GM18520 (cell line): ENCODE results near the gene UCHL5.
A peak's percentile ranks its signal among the peaks of the same experiment; 100 is the strongest.
"Not testable (repeated sequence)": the region's sequence is repeated elsewhere in the genome, so short reads cannot be mapped to it uniquely, and the experiment has no call there.

Experiments used
- ATAC-seq: cut with Tn5 transposase; IDR thresholded peaks from one replicate; pipeline ENCODE4 v1.9.1; 2021; ENCODE audit not compliant: unreplicated experiment

Gene UCHL5

DNA sequence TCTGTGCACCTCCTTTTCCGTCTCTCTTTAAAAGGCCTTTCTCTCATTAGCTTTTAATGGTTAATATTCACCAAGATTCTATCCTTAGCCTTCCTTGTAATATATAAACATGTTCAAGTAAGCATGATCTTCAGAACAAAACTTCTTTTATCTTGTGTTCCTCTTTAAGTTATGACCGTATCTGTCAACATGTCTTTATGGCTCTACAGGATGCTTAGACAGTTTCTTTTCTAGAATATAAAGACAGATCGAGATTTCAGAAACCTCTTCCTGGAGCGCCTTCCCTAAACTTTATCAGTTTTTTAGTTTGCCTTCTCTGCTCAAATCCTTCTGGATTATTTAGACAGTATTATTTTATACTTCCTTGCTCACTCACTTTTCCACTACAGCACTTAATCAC lies 7.4 kb upstream of the UCHL5 start:
- ATAC-seq = no peak

DNA sequence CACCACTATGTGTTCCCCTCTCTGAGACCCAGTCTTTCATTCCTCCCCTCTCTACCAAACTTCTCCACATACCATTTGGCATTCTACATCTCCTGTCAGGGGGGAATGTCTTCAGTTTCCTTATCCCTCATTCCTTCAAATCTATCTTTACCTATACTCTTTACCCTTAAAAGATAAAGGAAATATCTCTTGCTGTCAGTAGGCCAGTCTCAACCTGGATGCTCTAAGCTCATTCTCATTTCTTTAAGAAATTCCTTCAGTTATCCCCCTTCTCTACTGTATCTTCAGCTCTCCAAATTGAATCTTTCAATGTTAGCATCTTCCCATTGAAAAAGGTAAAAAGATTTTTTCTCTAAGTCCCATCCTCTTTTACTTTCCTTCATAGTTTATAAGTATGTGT lies 6.8 kb upstream of the UCHL5 start:
- no peak for ATAC-seq

DNA sequence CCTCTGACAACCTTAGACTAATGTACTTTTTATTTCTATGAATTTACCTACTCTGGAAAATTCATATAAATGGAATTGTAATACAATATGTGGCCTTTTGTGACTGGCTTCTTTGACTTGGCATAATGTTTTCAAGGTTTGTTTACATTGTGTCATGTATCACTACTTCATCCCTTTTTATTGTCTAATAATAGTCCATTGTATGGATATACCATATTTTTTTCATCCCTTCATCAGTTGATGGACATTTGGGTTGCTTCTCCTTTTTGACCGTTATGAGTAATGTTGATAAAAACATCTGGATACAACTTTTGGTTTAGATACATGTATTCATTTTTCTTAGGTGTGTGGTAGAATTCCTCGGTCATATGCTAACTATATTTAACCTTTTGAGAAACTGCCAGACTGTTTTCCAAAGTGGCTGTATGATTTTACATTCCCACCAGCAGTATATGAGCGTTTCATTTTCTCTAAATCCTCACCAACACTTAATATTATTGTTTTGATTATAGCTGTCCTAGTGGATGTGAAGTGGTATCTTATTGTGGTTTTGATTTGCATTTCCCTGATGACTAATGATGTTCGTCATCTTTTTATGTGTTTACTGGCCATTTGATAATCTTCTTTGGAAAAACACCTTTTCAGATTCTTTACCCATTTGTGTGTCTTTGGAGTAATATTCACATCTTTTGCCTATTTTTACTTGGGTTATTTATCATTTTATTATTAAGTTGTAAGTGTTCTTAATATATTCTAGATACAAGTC lies 3.7 kb upstream of the UCHL5 start:
- no peak for ATAC-seq

DNA sequence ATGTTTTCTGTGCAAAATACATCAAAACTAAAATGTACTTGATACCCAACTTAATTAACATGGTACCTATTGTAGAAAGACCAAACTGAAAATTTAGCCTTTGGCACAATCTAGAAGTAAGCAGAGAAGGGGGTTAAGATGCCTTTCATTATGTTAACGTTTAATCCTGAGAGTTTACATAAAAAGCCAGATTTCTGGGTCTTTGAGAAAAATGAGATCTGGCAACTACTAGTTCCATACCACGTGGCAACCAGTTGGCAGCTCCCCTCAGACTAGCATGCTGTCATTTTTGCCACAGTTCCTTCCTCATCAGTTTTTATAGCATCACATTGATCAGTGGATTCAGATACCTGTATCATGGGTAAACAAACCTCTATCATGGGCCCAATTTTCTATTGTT lies 1.8 kb upstream of the UCHL5 start:
- ATAC-seq = no peak

DNA sequence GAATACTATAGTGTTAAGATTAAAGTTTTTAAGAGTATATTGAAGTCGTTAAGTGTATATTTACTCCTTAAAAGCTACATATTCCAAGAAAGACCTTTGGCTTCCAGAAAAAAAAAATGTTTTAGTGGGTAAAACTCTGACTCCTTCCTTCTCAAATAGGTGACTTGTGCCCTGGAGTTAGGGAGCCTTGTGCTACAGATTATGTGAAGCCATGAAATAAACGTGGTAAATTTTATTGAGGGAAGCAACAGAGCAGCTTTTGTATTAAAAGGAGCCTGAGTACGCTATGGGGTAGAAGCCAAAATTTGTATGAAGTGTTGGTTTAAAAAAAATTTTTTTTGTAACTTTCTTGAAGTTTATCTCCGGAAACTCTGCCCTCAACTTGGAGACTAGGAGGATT lies 1.2 kb upstream of the UCHL5 start:
- ATAC-seq = no peak

DNA sequence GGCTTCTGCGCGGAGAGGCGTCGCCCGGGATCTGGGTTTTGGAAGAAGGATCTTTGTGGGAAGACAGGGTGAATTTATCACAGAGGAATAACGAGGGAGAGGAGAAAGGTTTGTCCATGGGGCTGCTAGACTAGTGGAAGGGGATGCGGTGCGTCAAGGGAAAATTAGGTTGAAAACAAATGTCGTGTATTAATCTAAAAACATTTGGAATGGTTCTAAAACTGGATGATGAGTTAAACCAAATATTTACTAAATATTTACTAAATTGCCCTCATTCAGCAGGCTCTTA lies 899 bp upstream of the UCHL5 start:
- no peak for ATAC-seq

DNA sequence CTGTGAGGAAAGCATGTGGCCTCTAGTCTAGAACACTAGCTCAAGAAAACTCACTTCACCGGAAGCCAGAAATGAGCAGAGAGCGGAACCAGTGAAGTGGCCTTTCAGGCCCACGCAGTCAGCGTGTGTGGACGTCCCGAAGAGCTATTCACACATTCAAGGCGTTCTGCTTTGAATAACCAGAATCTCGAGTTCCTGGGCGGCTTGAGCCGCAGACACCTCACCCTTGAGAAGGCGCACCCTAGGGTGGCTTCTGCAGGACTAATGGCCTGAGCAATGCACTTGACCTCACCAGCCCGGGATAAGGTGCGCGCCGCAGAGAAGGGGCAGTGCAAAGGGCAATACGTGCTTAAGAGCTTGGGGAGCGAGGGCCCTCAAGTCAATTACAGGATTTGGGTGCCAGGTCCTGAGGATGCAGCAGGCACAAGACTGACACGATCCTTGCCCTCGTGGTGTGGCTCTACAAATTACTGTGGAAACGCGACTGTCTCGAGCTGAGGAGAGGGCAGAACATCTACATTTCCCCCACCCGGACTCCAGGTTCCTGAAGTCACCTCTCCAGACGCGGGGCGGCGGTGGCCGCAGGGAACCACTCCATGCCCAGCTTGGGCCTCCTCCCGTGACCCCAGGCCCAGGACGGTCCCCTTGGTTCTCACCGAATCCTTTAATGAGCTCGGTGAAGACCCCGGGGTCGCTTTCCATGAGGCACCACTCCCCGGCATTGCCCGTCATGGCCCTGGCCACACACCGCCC lies 455 bp downstream of the UCHL5 start:
- ATAC-seq = peak; percentile 64

DNA sequence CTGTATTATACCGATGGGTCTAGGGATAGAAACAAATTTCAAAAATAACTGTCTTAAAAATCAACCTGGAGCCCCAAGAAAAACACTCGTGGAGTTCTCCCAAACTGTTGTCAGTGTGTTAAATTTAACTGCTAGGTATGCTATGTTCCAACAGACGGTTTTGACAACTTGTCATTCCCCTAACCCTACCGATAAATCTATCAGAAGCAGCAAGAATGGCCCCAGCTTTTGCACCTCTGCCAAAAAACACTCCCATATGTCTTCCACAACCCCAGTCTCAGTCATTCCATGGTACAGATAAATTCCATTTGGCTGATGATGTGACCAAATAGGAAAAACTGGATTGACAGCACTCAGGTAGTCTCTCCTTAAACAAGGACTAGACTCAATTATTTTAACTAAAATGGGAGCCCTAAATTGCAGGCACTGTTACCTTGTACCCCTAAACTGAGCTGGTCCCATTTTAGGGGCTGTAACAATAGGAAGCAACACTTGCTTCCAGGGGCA lies 4.9 kb downstream of the UCHL5 start:
- ATAC-seq = no peak

DNA sequence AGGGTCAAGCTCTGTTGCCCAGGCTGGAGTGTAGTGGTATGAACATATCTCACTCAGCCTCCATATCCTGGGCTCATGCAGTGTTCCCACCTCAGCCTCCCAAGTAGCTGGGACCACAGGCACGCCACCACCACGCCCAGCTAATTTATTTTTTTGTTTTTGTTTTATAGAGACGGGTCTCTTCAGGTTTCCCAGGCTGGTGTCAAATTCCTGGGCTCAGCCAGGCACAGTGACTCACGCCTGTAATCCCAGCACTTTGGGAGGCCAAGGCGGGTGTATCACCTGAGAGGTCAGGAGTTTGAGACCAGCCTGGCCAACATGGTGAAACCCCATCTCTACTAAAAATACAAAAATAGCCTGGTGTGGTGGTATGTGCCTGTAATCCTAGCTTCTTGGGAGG lies 10.2 kb downstream of the UCHL5 start:
- not testable (repeated sequence) for ATAC-seq

DNA sequence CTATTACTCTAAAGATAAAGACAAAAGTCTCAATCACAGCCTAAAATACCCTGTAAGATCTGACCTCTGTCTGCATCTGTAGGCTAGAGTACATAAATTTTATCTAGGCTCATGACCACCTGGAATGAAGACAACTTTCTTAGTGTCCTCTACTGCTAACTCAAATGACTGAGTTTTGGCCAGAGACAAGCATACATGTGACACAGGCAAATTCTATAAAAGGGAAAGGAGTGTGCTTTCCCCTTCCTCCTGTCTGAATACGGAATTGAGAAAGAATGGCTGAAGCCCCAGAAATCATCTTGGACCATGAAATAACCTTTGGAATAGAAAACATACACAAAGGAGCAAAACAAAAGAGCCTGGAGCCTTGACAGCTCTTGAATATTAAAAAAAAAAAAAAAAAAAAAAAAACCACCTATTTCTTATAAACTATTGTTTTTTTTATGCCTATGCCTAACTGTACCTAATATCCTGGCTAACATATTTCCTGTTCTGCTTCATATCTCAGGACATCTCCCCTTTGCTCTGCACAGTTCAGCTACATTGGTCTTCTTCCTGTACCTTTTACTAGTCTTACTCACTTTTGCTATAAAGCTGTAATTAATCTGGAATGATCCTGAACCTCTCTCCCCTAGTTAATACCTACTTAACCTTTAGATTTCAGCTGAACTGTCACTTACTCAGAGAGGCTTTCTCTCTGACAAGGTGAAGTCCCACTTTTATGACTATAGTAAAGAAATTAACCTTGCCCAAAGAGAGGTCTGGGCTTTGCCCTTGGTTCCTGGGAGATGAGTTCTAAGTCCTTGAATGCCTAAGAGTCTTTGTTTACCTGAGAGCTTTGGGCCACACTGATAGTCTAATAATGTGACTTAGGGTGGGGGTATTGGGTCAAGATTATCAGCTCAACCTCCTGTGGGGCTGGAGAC lies 16.1 kb downstream of the UCHL5 start:
- no peak for ATAC-seq

DNA sequence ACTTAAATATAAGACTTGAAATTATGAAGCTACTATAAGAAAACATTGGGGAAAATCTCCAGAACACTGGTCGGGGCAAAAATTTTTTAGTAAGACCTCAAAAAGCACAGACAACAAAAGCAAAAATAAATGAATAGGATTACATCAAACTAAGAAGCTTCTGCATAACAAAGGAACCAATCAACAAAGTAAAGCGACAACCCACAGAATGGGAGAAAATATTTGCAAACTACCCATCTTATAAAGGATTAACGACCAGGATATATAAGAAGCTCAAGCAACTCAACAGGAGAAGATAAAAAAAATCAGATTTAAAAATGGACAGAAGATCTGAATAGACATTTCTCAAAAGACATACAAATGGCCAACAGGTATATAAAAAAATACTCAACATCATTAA lies 19.1 kb downstream of the UCHL5 start:
- ATAC-seq = no peak

DNA sequence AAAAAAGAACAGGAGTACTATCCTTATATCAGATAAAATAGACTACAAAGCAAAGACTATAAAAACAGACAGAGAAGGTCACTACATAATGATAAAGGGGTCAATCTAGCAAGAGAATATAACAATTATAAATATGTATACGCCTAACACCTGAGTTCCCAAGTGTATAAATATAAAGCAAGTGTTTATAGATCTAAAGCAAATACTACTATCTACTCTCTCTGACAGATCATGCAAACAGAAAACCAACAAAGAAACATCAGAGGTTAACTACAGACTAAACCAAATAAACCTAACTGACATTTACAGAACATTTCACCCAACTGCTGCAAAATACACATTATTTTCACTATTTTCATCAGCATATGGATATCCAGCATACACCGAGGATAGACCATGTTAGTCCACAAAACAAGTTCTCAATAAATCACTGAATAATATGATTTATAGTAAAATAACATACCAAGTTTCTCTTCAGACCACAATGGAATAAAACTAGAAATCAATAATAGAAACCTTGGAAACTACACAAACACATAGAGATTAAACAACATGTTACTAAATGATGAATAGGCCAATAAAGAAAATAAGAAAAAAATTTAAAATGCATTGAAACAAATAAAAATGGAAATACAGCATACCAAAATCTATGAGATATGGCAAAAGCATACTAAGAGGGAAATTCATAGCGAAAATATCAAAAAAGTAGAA lies 22.7 kb downstream of the UCHL5 start:
- ATAC-seq = no peak

DNA sequence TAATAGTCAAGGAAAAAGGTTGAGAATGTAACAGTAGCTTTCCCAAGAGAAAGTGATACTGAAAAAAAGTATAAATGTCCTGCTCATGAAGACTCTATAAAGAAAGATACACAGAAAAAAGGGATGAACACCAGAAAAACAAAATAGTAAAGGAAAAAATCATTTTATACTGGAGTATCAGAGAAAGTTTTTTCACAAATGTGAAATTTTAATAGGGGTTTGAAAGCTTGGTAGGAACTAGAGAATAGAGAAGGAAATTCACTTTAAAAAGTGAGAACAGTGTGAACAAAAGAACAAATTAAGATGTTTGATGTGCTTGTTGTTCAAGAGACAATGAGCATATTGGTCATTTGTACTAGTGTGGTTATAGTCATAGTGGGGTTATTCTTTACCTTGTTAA lies 25.6 kb downstream of the UCHL5 start:
- no peak for ATAC-seq

DNA sequence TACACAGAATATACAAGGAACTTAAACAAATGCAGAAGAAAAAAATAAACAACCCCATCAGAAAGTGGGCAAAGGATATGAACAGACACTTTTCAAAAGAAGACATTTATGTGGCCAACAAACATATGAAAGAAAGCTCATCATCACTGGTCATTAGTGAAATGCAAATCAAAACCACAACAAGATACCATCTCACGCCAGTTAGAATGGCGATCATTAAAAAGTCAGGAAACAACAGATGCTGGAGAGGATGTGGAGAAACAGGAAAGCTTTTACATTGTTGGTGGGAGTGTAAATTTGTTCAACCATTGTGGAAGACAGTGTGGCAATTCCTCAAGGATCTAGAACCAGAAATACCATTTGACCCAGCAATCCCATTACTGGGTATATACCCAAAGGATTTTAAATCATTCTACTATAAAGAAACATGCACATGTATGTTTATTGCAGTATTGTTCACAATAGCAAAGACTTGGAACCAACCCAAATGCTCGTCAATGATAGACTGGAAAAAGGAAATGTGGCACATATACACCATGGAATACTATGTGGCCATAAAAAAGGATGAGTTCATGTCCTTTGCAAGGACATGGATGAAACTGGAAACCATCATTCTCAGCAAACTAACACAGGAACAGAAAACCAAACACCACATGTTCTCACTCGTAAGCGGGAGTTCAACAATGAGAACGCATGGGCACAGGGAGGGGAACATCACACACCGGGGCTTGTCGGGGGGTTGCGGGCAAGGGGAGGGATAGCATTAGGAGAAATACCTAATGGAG lies 26.3 kb downstream of the UCHL5 start:
- ATAC-seq = not testable (repeated sequence)

DNA sequence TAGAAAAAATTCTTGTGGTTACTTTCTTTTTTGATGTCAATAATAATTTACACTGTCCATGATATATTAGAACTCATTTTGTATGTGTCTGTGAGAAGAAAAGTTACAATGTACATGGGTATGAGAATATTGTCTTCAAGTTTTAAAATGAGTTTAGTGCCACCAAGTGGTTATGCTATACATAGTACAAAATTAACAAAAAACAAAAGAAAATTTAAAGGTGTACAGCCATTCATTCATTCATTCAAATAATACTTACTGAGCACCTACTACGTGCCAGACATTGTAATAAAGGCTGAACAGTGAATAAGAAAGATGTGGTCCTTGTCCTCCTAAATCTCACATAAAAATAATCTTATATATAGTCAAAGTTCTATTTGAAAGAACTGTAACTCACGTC lies 27.7 kb downstream of the UCHL5 start:
- ATAC-seq = peak; percentile 53

DNA sequence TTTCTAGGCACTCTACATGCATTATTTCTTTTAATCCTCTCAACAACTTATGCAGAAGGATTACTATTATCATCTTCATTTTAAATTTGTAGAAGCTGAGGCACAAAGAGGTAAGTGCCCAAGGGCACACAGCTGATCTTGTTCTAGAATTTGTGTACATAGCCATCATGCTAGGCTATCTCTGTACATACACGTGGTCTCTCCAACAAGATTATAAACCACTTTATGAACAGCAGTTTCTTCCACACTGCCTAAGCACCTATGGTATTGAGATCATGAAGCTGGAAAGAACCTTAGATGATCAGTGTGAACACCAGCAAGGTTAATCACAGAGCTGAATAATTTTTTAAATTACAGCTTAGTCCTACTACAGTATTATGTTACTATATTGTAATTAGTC lies 28.9 kb downstream of the UCHL5 start:
- ATAC-seq = no peak

DNA sequence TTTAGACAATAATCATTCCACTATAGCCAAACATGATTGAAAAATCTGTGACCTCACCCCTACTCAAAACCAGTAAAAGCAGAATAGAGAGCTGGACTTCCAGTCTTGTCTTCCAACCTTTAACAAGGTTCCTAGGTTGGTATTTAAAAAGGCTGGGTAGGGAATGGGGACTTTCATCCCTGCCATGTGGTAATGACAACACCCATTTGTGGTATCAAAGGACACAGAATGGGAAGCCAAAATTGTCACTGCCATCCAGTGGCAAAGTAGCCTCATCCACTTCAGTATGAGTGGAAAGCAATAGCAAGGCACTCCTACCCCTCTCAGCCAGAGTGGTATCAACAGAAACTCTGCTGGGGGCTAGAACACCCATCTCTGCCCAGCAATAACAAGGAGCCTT lies 33.9 kb downstream of the UCHL5 start:
- ATAC-seq = no peak

DNA sequence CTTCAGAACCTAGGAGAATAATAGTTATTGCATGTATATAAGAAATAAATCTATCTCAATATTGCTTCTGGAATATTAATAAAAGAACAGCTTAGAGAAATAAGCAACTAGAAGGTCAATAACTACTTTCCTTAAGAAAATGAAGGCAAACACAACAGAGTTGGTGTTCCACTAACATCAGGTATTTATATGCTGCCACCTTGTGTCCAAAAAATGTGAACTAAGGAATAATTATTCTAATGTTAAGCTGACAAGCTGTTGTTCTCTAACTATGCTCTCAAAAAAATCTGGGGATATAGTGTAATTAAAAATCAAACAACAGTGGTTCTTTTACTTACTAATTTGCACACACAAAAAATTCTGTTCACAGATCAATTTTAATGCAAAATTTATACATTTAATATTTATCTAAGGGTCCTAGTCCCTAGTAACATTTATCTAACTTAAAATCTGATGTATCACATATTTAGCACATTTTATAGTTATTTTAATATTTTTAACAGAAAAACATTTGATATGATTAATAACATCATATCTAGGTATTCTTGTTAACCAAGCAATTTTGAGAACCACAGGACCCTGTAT lies 39.6 kb downstream of the UCHL5 start:
- peak; percentile 68 for ATAC-seq

DNA sequence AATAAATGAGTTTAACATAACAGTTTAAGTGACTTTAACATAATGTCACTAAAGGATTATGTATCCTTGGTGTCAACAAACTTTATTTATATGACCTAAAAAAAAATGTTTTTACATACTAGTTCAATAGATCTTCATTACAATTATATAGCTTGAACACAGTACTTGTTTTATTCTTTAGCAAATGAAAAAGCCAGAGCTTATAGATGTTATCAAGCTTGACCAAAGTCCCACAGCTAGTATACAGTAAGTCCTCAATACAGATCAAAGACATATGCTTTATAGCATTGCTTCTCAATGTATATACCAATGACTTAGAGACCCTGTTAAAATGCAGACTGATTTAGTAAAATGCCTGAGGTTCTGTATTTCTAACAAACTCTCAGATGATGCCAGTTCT lies 42.4 kb downstream of the UCHL5 start:
- ATAC-seq = no peak

DNA sequence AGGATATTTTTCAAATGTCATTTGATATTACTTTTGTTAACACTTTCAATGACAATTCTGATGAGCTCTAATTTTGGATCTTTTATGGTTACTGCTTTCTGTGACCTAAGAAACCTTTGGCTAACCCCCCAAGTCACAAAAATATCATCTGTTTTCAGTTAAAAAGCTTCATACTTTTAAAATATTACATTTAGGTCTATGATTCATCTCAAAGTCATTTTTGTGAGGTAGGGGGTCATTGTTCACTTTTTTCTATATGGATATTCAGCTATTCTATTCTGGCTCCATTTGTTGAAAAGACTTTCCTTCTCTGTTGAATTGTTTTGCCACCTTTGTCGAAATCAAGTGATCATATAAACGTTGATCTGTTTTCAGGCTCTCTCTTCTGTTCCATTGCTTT lies 44.8 kb downstream of the UCHL5 start:
- no peak for ATAC-seq
